HEK293 (cell line): ENCODE results near the gene AVPR1A.
A peak's percentile ranks its signal among the peaks of the same experiment; 100 is the strongest.

Experiments
- CTCF ChIA-PET: fragments of 350-600 bp; formaldehyde crosslinking; extraction: SDS; loops from one replicate; lab custom pipeline; 2021; ENCODE audit warnings: antibody characterized with exemption; lab: Yijun Ruan, JAX
- POLR2A ChIA-PET: fragments of 300-600 bp; formaldehyde crosslinking; extraction: SDS; loops from one replicate; lab custom pipeline; 2020; ENCODE audit warnings: antibody characterized with exemption, inconsistent platforms; lab: Yijun Ruan, JAX
- H3K27ac ChIP-seq: fragments of 200-500 bp; sonication (Bioruptor generic); 2 replicates; pipeline ENCODE4 v1.5.1; 2014; ENCODE audit warnings: low read depth, low read length, control low read depth, inconsistent platforms; ENCODE audit errors: extremely low read depth
- H3K36me3 ChIP-seq, 2 experiments: fragments of 200-500 bp in 1 of 2; sonication (Bioruptor generic) in 1 of 2; 1 replicate in 1 of 2; 2 replicates in 1 of 2; pipeline ENCODE4 v1.5.1; 2014 to 2017; ENCODE audit warnings: inconsistent platforms in 2 of 2, low read length in 2 of 2; ENCODE audit not compliant: control insufficient read depth in 2 of 2, insufficient read depth in 1 of 2
- H3K4me1 ChIP-seq: fragments of 200-500 bp; sonication (Bioruptor generic); 2 replicates; pipeline ENCODE4 v1.5.1; 2014; ENCODE audit warnings: mild to moderate bottlenecking, low read length, inconsistent platforms; ENCODE audit not compliant: control insufficient read depth, insufficient read depth
- H3K4me3 ChIP-seq: 2 replicates; pipeline ENCODE4 v1.5.1; 2011; ENCODE audit warnings: low read depth, mild to moderate bottlenecking, control low read depth, low read length, moderate library complexity
- H3K9me3 ChIP-seq: fragments of 200-500 bp; sonication (Bioruptor generic); 2 replicates; pipeline ENCODE4 v1.5.1; 2014; ENCODE audit warnings: low read depth, low read length, inconsistent platforms; ENCODE audit not compliant: control insufficient read depth, insufficient read depth
- BCL11B ChIP-seq: fragments of 450-650 bp; formaldehyde crosslinking; IDR thresholded peaks from 2 replicates; pipeline ENCODE4 v1.5.1; 2016; ENCODE audit warnings: low read depth, missing biosample characterization, missing genetic modification characterization
- GLI2 ChIP-seq: fragments of 450-650 bp; formaldehyde crosslinking; IDR thresholded peaks from 2 replicates; pipeline ENCODE4; 2017; ENCODE audit warnings: missing biosample characterization, missing genetic modification characterization, low read depth, borderline replicate concordance
- GLIS2 ChIP-seq: fragments of 450-650 bp; formaldehyde crosslinking; IDR thresholded peaks from 2 replicates; pipeline ENCODE4 v1.5.1; 2016; ENCODE audit warnings: missing biosample characterization, missing genetic modification characterization
- KLF17 ChIP-seq: fragments of 450-650 bp; formaldehyde crosslinking; IDR thresholded peaks from 2 replicates; pipeline ENCODE4 v1.5.1; 2016; ENCODE audit warnings: missing biosample characterization, missing genetic modification characterization
- SP3 ChIP-seq: fragments of 450-650 bp; formaldehyde crosslinking; IDR thresholded peaks from 2 replicates; pipeline ENCODE4 v1.5.1; 2016; ENCODE audit warnings: missing biosample characterization, missing genetic modification characterization
- ZBTB17 ChIP-seq: fragments of 450-650 bp; formaldehyde crosslinking; IDR thresholded peaks from 2 replicates; pipeline ENCODE4 v1.5.1; 2016; ENCODE audit warnings: missing biosample characterization, missing genetic modification characterization
- ZBTB21 ChIP-seq: fragments of 450-650 bp; formaldehyde crosslinking; IDR thresholded peaks from 2 replicates; pipeline ENCODE4 v1.5.1; 2017; ENCODE audit warnings: missing biosample characterization, missing genetic modification characterization
- ZNF133 ChIP-seq: fragments of 450-650 bp; formaldehyde crosslinking; IDR thresholded peaks from 2 replicates; pipeline ENCODE4 v1.5.1; 2016; ENCODE audit warnings: missing biosample characterization, missing genetic modification characterization
- ZNF146 ChIP-seq: fragments of 450-650 bp; formaldehyde crosslinking; IDR thresholded peaks from 2 replicates; pipeline ENCODE4 v1.5.1; 2016; ENCODE audit warnings: missing biosample characterization, missing genetic modification characterization
- ZNF175 ChIP-seq: fragments of 450-650 bp; formaldehyde crosslinking; IDR thresholded peaks from 2 replicates; pipeline ENCODE4 v1.5.1; 2016; ENCODE audit warnings: missing biosample characterization, missing genetic modification characterization
- ZNF239 ChIP-seq: fragments of 450-650 bp; formaldehyde crosslinking; IDR thresholded peaks from 2 replicates; pipeline ENCODE4 v1.5.1; 2016; ENCODE audit warnings: missing biosample characterization, missing genetic modification characterization
- ZNF335 ChIP-seq: fragments of 450-650 bp; formaldehyde crosslinking; conservative IDR thresholded peaks from 2 replicates; pipeline ENCODE4 v1.5.1; 2016; ENCODE audit warnings: missing biosample characterization, missing genetic modification characterization
- ZNF433 ChIP-seq: fragments of 450-650 bp; formaldehyde crosslinking; IDR thresholded peaks from 2 replicates; pipeline ENCODE4 v1.5.1; 2016; ENCODE audit warnings: missing biosample characterization, missing genetic modification characterization, low read depth
- ZNF580 ChIP-seq: fragments of 450-650 bp; formaldehyde crosslinking; IDR thresholded peaks from 2 replicates; pipeline ENCODE4 v1.5.1; 2016; ENCODE audit warnings: missing biosample characterization, missing genetic modification characterization
- ZNF600 ChIP-seq: fragments of 450-650 bp; formaldehyde crosslinking; IDR thresholded peaks from 2 replicates; pipeline ENCODE4 v1.5.1; 2016; ENCODE audit warnings: missing biosample characterization, missing genetic modification characterization
- ZNF623 ChIP-seq: fragments of 450-650 bp; formaldehyde crosslinking; IDR thresholded peaks from 2 replicates; pipeline ENCODE4 v1.5.1; 2016; ENCODE audit warnings: missing biosample characterization, missing genetic modification characterization
- ZNF654 ChIP-seq: fragments of 450-650 bp; formaldehyde crosslinking; IDR thresholded peaks from 2 replicates; pipeline ENCODE4 v1.5.1; 2016; ENCODE audit warnings: low read depth, missing biosample characterization, missing genetic modification characterization
- ZNF830 ChIP-seq: fragments of 450-650 bp; IDR thresholded peaks from 2 replicates; pipeline ENCODE4 v1.5.0; 2018; ENCODE audit warnings: missing biosample characterization, missing genetic modification characterization, low read depth, mild to moderate bottlenecking, moderate library complexity
- ZSCAN30 ChIP-seq: fragments of 450-650 bp; IDR thresholded peaks from 2 replicates; pipeline ENCODE4 v1.5.1; 2018; ENCODE audit warnings: missing biosample characterization, mild to moderate bottlenecking, missing genetic modification characterization, moderate library complexity

AVPR1A gene

GRCh38 chr12:63101920-63102319 lies 49.1 kb downstream of the AVPR1A start (continued):
- TF ChIP-seq ZNF133 (no peak), GLI2 (no peak)
- TF ChIP-seq, all 188 proteins: peak for 0

GRCh38 chr12:63098851-63099250 lies 52.1 kb downstream of the AVPR1A start:
- no peak overlapping the region for H3K4me3 ChIP-seq
- CTCF ChIA-PET: interaction anchor here (0.7 kb wide), 1 partner anchor 223 kb away, joined by 3 read pairs; no protein-coding TSS in a partner anchor
- POLR2A ChIA-PET: no interaction called here
- H3K27ac ChIP-seq: no peak overlapping the region
- no peaks in the 10 kb centered on the region for H3K9me3 ChIP-seq
- TF ChIP-seq ZNF654: peak; percentile 37
- no peak for TF ChIP-seq ZNF433
- H3K36me3 ChIP-seq: no peaks in the 10 kb centered on the region
- H3K4me1 ChIP-seq: no peaks in the 10 kb centered on the region

GRCh38 chr12:63095369-63095980 lies 55.5 kb downstream of the AVPR1A start:
- Histone ChIP-seq H3K36me3 (no peaks in the 10 kb centered on the region), H3K27ac (no peak overlapping the region), H3K9me3 (no peaks in the 10 kb centered on the region), H3K4me3 (no peak overlapping the region), H3K4me1 (no peaks in the 10 kb centered on the region)
- TF ChIP-seq ZSCAN30 (tag by site-specific recombination) (no peak), ZNF335 (tag by site-specific recombination) (no peak), ZNF175 (no peak), KLF17 (no peak), GLIS2 (no peak), ZNF600 (tag by site-specific recombination) (no peak), ZNF830 (tag by site-specific recombination) (no peak), ZNF146 (no peak), SP3 (tag by site-specific recombination) (no peak), BCL11B (tag by site-specific recombination) (no peak), ZNF623 (tag by site-specific recombination) (no peak), ZNF580 (tag by site-specific recombination) (no peak), ZBTB21 (tag by site-specific recombination) (no peak)
- ChIA-PET CTCF (interaction anchor here (0.6 kb wide), 1 partner anchor 872 kb away, joined by 3 read pairs; no protein-coding TSS in a partner anchor), POLR2A (no interaction called here)

- ChIA-PET POLR2A (no interaction called here), CTCF (interaction anchor here (0.5 to 1.5 kb wide), 4 partner anchors 9 to 266 kb away, joined by 3 to 6 read pairs (median 3); partner anchors contain the start of gene AVPR1A)
- no peaks in the 10 kb centered on the region for H3K4me1 ChIP-seq
- TF ChIP-seq ZBTB17 (tag by site-specific recombination): peak; percentile 51; the same call in 1 of the 2 replicates
- TF ChIP-seq ZNF239 (tag by site-specific recombination): no peak
- H3K36me3 ChIP-seq: no peaks in the 10 kb centered on the region
- H3K9me3 ChIP-seq: no peaks in the 10 kb centered on the region
- no peak overlapping the region for H3K27ac ChIP-seq
- no peak overlapping the region for H3K4me3 ChIP-seq
Observed at GRCh38 chr12:63093711-63094110, 57.3 kb downstream of the AVPR1A start.
